ENCODE data around the gene IGSF11.
"Not testable (repeated sequence)": the region's sequence is repeated elsewhere in the genome, so short reads cannot be mapped to it uniquely, and the experiment has no call there.

Gene IGSF11

DNA sequence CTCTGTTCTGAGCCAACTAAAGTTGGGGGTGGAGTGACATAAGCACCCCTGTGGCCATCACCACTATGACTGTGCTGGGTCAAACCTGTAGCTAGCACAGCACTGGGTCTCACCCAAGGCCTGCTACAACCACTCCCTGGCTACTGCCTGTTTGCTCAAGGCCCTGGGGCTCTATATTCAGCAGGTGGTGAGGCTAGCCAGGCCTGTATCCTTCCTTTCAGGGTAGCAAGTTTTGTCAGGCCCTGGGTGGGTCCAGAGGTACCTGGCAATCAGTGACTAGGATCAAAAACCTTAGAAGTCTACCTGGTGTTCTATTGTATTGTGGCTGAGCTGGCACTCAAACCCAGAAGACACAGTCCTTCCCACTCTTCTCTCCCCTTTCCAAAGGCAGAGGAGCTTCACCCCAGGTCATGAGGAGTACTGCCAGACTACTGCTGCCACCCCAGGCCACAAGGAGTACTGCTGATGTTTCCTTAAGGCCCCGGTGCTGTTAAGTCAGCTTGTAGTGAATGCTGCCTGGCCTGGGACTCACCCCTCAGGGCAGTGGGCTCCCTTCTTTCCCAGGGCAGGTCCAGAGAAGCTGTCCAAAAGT lies 170.8 kb downstream of the IGSF11 start:
- no peak for FAIRE-seq

DNA sequence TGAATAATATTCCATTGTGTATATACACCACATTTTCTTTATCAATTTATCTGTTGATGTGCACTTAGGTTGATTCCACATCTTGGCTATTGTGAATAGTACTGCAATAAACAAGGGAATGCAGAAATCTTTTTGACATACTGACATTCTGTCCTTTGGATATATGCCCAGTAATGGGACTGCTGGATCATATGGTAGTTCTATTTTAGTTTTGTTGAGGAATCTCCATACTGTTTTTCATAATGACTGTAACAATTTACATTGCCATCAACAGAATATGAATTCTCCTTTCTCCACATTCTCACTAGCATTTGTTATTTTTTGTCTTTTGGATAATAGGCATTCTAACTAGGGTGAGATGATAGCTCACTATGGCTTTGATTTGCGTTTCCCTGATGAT lies 174.7 kb downstream of the IGSF11 start:
- no peak for FAIRE-seq

DNA sequence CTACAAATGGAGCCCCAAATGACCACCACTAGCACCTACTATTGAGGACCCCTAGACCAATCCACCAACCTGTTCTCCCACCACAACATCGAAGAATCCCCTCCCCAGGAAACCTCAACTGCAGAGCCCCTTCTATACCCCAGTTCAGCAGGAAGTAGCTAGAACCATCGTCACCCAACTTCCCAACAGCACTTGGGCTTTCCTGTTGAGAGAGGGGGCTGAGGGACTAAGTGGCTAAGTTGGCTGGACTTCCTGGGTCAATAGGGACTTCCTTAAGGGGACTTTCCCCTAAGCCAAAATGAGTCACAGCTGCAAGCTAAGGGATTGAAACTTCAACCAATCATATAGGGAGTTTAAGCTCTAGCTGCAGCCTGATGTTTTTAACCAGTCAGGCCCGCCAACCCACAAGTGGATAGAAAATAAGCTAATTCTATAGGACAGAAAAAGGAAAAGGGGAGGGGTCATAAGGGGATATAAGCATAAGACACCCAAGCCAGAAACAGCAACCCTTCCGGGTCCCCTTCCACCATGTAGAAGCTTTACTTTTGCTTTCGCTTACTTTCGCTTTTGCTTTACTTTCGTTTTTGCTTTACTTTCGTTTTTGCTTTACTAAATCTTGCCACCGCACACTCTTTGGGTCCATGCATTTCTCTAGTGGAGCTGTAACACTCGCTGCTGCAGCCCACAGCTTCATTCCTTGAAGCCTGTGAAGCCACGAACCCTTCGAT lies 183.0 kb downstream of the IGSF11 start:
- not testable (repeated sequence) for FAIRE-seq

DNA sequence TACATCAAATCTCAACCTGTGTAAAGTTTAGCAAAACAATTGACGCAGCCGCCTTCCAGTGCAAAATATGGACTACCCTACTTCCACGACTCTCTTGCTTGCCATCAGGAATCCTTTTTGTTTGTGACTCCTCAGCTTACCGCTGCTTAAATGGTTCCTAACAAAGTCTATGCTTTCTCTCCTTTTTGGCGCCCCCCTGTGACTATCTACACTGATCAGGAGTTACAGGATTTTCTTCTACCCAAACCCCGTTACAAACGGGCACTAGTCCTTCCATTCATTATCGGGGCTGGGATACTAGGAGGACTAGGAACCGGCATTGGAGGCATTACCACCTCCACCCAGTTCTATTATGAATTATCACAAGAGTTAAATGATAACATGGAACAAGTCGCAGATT lies 184.0 kb downstream of the IGSF11 start:
- FAIRE-seq: no peak
